GM12878 (cell line): ENCODE measurements around the gene LMNTD2. TPM values are rescaled to one million over a fixed set of nuclear protein-coding genes. Genes with fewer than 3 reads are reported as not detected.
A peak's percentile ranks its signal among the peaks of the same experiment; 100 is the strongest.

ENCODE experiments used
- ATAC-seq: fragments of 200-7000 bp; cut with Tn5 transposase; 3 replicates; pipeline ENCODE4 v1.9.1; 2020; ENCODE audit warnings: mild to moderate bottlenecking, moderate library complexity
- BruUV-seq: library from RNA; stranded (reverse); fragments of 400-500 nt; replicated peaks from 2 replicates; lab custom pipeline; 2021; lab: Mats Ljungman, UMichigan
- CTCF ChIA-PET: fragments of 300-600 bp; sonication (Branson Sonifier 250); formaldehyde crosslinking; extraction: SDS; loops from one replicate; lab custom pipeline; 2021; ENCODE audit warnings: inconsistent platforms; lab: Yijun Ruan, JAX
- POLR2A ChIA-PET: fragments of 350-600 bp; formaldehyde crosslinking; extraction: SDS; loops from one replicate; lab custom pipeline; 2021; ENCODE audit warnings: inconsistent platforms; lab: Charles Lee
- RAD21 ChIA-PET: fragments of 300-600 bp; sonication (Branson Sonifier 250); formaldehyde crosslinking; loops from one replicate; lab custom pipeline; 2023; ENCODE audit warnings: antibody characterized with exemption; ENCODE audit not compliant: unreplicated experiment; lab: Charles Lee
- SMC1A ChIA-PET: fragments of 300-600 bp; sonication (Branson Sonifier 250); formaldehyde crosslinking; loops from one replicate; lab custom pipeline; 2023; ENCODE audit not compliant: unreplicated experiment, uncharacterized antibody; lab: Charles Lee
- DNase-seq: peaks from one replicate; pipeline ENCODE4 v3.0.0-alpha.2; 2011; ENCODE audit warnings: low read depth, low spot score
- FAIRE-seq: peaks from 3 replicates; lab custom pipeline; 2011; peaks lifted over from hg19 to GRCh38; lab: Jason Lieb, UNC
- H2AFZ ChIP-seq: 2 replicates; pipeline ENCODE4 v1.6.0; 2011; ENCODE audit warnings: low read depth, low read length, control low read depth; ENCODE audit not compliant: control insufficient read depth
- H3K27ac ChIP-seq: 2 replicates; pipeline ENCODE4 v1.5.1; 2011; ENCODE audit warnings: control low read depth; ENCODE audit not compliant: control insufficient read depth, insufficient read depth
- H3K27me3 ChIP-seq, 2 experiments: replicated peaks in 1 of 2; 2 replicates each; pipeline versions ENCODE4 v1.6.0 to v1.6.1; 2011; ENCODE audit warnings: low read length in 1 of 2; ENCODE audit not compliant: control insufficient read depth in 2 of 2, insufficient read depth in 2 of 2
- H3K36me3 ChIP-seq, 2 experiments: 2 replicates each; pipeline ENCODE4 v1.5.1; 2011; ENCODE audit warnings: low read length in 1 of 2; ENCODE audit not compliant: control insufficient read depth in 2 of 2, insufficient read depth in 2 of 2
- H3K4me1 ChIP-seq: 2 replicates; pipeline ENCODE4 v1.6.1; 2011; ENCODE audit warnings: mild to moderate bottlenecking, low read length, moderate library complexity, mixed read lengths; ENCODE audit not compliant: control insufficient read depth, insufficient read depth
- H3K4me2 ChIP-seq: 2 replicates; pipeline ENCODE4 v1.6.0; 2011; ENCODE audit warnings: control low read depth; ENCODE audit not compliant: control insufficient read depth, insufficient read depth
- H3K4me3 ChIP-seq: fragments of 200-600 bp; sonication (generic); 2 replicates; pipeline ENCODE4 v1.5.1; 2016
- H3K79me2 ChIP-seq: 2 replicates; pipeline ENCODE4 v1.6.0; 2011; ENCODE audit warnings: low read length; ENCODE audit not compliant: control insufficient read depth, insufficient read depth
- H3K9ac ChIP-seq: 2 replicates; pipeline ENCODE4 v1.8.0; 2011; ENCODE audit warnings: low read length, control low read depth, mixed read lengths; ENCODE audit not compliant: control insufficient read depth, insufficient read depth
- H3K9me3 ChIP-seq: replicated peaks from 3 replicates; pipeline ENCODE4 v1.5.1; 2011; ENCODE audit warnings: mild to moderate bottlenecking, low read length; ENCODE audit not compliant: control insufficient read depth, insufficient read depth
- H4K20me1 ChIP-seq: 2 replicates; pipeline ENCODE4 v1.6.0; 2011; ENCODE audit not compliant: control insufficient read depth, insufficient read depth
- IKZF1 ChIP-seq: fragments of 450-650 bp; conservative IDR thresholded peaks from 2 replicates; pipeline ENCODE4 v1.6.1; 2017; ENCODE audit warnings: antibody characterized with exemption, mild to moderate bottlenecking
- REST ChIP-seq: IDR thresholded peaks from 2 replicates; pipeline ENCODE4 v1.6.1; 2012; ENCODE audit warnings: mild to moderate bottlenecking, low read depth, low read length
- SUZ12 ChIP-seq: fragments of 200-600 bp; sonication (generic); IDR thresholded peaks from one replicate; pipeline ENCODE4 v1.6.1; 2018; ENCODE audit warnings: antibody characterized with exemption, mild to moderate bottlenecking; ENCODE audit not compliant: unreplicated experiment
- WGBS: methylation state at CpG from one replicate; pipeline ENCODE4 v1.1.6; 2016; ENCODE audit warnings: low lambda C conversion rate; ENCODE audit not compliant: insufficient replicate concordance, insufficient coverage; ENCODE audit errors: missing lambda C conversion rate; 5-methylcytosine and 5-hydroxymethylcytosine counted together
- in situ Hi-C: fragments of 300-500 bp; cut with MboI; formaldehyde crosslinking; loops from 9 replicates; pipeline ENCODE4 v1.14.3; 2018; ENCODE audit warnings: mixed read lengths
- intact Hi-C: fragments of 100-400 bp; cut with micrococcal nuclease; formaldehyde crosslinking; loops from one replicate; pipeline ENCODE4 v1.14.2; 2022; ENCODE audit not compliant: unreplicated experiment
- polyA plus RNA-seq, 11 experiments: library from polyadenylated mRNA; depleted of rRNA in 4 of 11; unstranded in 6 of 11; stranded (reverse) in 5 of 11; fragments of >200 nt; fragmentation: Nextera tagmentation in 4 of 11; fragmentation: Illumina TruSeq in 1 of 11; extraction: Ambion mirVana in 4 of 11; extraction: Trizol in 1 of 11; gene quantifications; 1 replicate in 1 of 11; 2 replicates in 10 of 11; pipeline versions ENCODE4 v1.2.1 to v1.2.3, GENCODE V29; 2011 to 2016; ENCODE audit warnings: inconsistent platforms in 2 of 11, missing spikeins in 2 of 11, low read depth in 1 of 11
- total RNA-seq, 4 experiments: library from RNA; depleted of rRNA in 3 of 4; stranded (reverse); fragments of >200 nt in 3 of 4; fragmentation: Illumina TruSeq in 1 of 4; extraction: Trizol in 1 of 4; gene quantifications; 2 replicates each; pipeline versions ENCODE4 v1.2.1 to v1.2.3, GENCODE V29; 2013 to 2021

LMNTD2 gene
- total and polyA plus RNA-seq, 10 of the 15 experiments (the other 5 are each of a cell fraction or from before 2014, with no cell fraction given): 0.22 to 4.1 (median 1.3) TPM; not detected in 2

- WGBS: under 1% methylated on average over 32 of the region's 57 CpGs
- H4K20me1 ChIP-seq: no peaks in the 10 kb centered on the region
- H3K36me3 ChIP-seq: no peaks in the 10 kb centered on the region
- no peak overlapping the region for H3K9ac ChIP-seq
- in situ Hi-C loops (loop anchor here (5.0 kb wide), 1 partner anchor 157 kb away; no protein-coding TSS in a partner anchor), intact Hi-C loops (loop anchor here (2.0 kb wide), 1 partner anchor 167 kb away; no protein-coding TSS in a partner anchor)
- no peaks in the 10 kb centered on the region; the same call in 1 of the 2 replicates for H3K79me2 ChIP-seq
- H3K4me1 ChIP-seq: peaks cover 5% of the 10 kb centered on the region
- TF ChIP-seq IKZF1 (0 out of 2 replicates have a peak, but pooled peaks have one; percentile 2), REST (no peak), SUZ12 (peak; percentile 72)
- no TSS peak for BruUV-seq
- peak overlapping the region; percentile 53; the same call in 1 of the 2 replicates for H3K4me3 ChIP-seq
- FAIRE-seq (no peak), DNase-seq (no peak), ATAC-seq (peak; percentile 4)
- SMC1A ChIA-PET: interaction anchor here (1.6 kb wide), 1 partner anchor 171 kb away, joined by 6 read pairs; no protein-coding TSS in a partner anchor
- peak overlapping the region; percentile 17; the same call in 1 of the 2 replicates for H2AFZ ChIP-seq
- no peaks in the 10 kb centered on the region for H3K9me3 ChIP-seq
- H3K27ac ChIP-seq: no peak overlapping the region
- peak overlapping the region; percentile 64; the same call in 1 of the 2 replicates for H3K4me2 ChIP-seq
- CTCF ChIA-PET: interaction anchor here (1.4 to 1.8 kb wide), 3 partner anchors 19 to 169 kb away, joined by 3 to 54 read pairs (median 8); no protein-coding TSS in a partner anchor
- RAD21 ChIA-PET: interaction anchor here (1.0 to 2.6 kb wide), 7 partner anchors 8 to 172 kb away, joined by 3 to 22 read pairs (median 5); partner anchors contain the start of genes DEAF1 and TMEM80
- peaks cover 0 to 5% of the 10 kb centered on the region in 2 experiments; a peak in 2 of 4 replicates for H3K27me3 ChIP-seq
- POLR2A ChIA-PET: interaction anchor here (1.0 to 1.4 kb wide), 3 partner anchors 20 to 171 kb away, joined by 3 to 5 read pairs (median 4); partner anchors contain the start of genes HRAS and PHRF1
These were observed 5.2 kb downstream of the LMNTD2 start for GRCh38 chr11:555227-555779.
